ENCODE data around the gene SLC13A4.

DNA sequence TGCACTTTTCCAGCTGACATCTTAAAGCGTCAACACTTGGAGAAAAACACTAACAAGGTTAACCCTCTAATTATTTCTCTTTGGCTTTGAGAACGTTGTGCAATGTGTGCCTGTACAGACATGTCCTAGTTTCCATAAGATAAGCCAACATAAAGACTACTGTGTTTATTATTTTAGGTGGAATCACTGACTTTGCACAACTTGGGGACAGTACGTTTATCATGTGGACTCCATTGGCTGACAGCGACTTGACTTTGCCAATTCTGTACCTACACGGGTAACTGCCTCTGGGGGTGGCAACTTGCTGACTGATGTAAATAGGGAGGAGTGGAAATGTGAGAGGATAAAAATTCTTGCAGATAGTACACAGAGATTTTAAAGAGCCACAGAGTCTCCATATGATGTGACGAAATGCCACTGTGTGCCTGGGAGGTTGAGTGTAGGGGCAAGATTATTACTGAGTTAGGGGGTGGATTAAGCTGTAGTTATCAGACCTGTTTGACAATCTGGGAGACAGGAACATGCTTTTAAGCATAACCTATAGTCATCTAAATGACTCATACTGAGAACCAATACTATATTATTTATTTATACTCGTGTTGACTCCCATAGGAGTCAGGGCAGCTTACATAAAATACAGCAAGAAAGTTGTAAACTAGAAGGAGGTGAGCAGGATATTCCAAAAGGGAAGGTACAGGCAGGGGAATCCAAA, 21.0 kb downstream of the SLC13A4 start:
- TF ChIP-seq POLR2AphosphoS5 (IDR thresholded peaks at IDR 0.05; ENCODE audit: low read depth, low read length) (no peak), TAF1 (IDR thresholded peaks at IDR 0.05; ENCODE audit: borderline replicate concordance, insufficient read depth, low read length) (no peak)
- TF ChIP-seq, protein P1, sequence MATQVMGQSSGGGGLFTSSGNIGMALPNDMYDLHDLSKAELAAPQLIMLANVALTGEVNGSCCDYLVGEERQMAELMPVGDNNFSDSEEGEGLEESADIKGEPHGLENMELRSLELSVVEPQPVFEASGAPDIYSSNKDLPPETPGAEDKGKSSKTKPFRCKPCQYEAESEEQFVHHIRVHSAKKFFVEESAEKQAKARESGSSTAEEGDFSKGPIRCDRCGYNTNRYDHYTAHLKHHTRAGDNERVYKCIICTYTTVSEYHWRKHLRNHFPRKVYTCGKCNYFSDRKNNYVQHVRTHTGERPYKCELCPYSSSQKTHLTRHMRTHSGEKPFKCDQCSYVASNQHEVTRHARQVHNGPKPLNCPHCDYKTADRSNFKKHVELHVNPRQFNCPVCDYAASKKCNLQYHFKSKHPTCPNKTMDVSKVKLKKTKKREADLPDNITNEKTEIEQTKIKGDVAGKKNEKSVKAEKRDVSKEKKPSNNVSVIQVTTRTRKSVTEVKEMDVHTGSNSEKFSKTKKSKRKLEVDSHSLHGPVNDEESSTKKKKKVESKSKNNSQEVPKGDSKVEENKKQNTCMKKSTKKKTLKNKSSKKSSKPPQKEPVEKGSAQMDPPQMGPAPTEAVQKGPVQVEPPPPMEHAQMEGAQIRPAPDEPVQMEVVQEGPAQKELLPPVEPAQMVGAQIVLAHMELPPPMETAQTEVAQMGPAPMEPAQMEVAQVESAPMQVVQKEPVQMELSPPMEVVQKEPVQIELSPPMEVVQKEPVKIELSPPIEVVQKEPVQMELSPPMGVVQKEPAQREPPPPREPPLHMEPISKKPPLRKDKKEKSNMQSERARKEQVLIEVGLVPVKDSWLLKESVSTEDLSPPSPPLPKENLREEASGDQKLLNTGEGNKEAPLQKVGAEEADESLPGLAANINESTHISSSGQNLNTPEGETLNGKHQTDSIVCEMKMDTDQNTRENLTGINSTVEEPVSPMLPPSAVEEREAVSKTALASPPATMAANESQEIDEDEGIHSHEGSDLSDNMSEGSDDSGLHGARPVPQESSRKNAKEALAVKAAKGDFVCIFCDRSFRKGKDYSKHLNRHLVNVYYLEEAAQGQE (IDR thresholded peaks at IDR 0.05; ENCODE audit: insufficient read depth in 1 of 2, low read depth in 2 of 2, low read length in 2 of 2): no peak
